RCC 7860 (cell line): ENCODE data around the gene BFSP2.
"Not testable (repeated sequence)": the region's sequence is repeated elsewhere in the genome, so short reads cannot be mapped to it uniquely, and the experiment has no call there.

ENCODE experiments used
- DNase-seq: peaks from one replicate; pipeline ENCODE4 v3.0.0-alpha.2; 2015; ENCODE audit warnings: low spot score
- FAIRE-seq: peaks from 2 replicates; lab custom pipeline; 2012; peaks lifted over from hg19 to GRCh38; lab: Jason Lieb, UNC

The BFSP2 gene

DNA sequence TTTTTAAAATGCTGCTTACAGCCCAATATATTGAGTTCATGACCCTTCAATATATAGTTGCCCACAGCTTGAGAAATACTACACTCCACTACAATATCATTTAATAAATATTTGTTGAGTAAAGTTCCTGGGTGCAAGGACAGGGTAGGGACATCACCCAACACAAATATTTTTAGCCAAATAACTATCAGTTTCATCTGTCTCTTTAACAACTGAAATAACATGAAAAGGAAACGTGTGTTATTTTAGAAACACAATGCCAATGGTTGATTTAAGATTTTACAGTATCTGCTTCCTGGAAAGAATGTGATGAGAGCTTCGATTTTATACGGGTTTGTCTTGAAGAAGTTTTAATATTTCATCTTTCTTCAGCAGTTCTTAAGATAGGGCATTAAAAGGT is 106.0 kb downstream of the BFSP2 start:
- FAIRE-seq (no peak), DNase-seq (no peak)

DNA sequence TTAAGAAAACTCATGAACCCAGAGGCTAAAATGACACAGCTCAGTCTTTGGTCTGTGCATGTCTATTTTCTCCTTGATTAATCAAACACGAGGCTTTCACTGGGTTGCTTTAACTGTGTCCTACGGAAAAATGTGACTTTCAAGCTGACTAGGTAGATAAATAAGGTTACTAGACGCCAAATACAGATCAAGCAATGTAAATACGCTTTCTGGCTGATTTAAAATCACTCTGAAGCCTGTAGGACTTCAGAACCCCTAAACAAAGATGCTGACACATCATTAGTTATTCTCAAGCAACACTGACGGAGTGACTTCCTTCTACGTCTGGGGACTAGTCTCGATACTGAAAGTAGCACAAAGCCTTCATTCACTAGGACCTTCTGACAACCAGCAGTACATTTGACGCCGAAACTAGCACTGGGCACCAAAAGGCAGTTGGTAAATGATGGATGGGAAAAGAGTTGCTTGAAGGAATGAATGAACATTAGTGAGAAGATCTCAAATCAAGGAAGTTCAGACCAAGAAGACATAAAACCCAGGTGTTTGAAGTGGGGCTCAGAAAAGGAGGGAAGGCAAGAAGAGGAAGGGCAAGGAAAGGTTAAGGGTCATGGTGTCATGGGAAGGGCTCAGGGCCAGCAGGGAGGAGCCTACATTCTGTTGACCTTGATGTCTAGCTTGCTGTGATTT is 106.5 kb downstream of the BFSP2 start:
- FAIRE-seq (no peak), DNase-seq (no peak)

DNA sequence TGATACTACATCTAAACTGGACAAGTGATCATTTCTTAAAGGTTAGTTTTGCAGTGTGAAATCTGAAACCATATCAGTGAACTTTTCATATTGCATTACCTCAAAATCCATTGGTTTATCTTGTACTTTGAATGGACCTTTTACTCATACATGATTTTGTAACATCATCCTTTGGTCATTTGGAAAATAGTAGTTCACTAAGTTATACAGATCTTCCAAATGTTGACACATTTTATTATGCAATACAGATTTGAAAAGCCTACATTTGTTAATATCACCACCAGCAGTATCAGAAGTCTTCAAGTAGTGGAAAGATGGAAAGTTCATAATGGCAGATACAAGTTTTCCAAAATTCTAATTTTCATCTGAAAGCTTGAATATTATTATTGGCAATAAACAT is 109.6 kb downstream of the BFSP2 start:
- FAIRE-seq (no peak), DNase-seq (no peak)

DNA sequence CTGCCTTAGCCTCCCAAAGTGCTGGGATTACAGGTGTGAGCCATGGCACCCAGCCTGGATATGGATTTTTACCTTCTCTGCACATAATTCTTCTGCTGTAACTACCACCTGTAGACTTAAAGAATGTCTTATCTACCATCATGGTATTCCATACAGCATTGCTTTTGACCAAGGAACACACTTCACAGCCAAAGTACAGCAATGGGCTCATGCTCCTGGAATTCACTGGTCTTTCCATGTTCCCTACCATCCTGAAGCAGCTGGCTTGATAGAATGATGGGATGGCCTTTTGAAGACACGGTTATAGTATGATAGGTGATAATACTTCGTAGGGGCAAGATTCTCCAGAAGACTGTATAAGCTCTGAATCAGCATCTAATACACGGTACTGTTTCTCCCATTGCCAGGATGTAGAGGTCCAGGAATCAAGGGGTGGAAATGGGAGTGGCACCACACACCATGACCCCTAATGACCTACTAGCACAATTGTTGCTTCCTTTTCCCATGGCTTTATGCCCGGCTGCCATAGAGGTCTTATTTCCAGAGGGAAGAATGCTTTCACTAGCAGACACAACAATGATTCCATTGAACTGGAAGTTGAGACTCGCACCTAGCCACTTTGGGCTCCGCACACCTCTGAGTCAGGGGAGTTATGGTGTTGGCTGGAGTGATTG is 112.7 kb downstream of the BFSP2 start:
- no peak for DNase-seq
- no peak for FAIRE-seq

GRCh38 chr3:133514418-133514817 is 114.6 kb downstream of the BFSP2 start:
- DNase-seq (no peak), FAIRE-seq (no peak)

GRCh38 chr3:133515127-133515526 is 115.3 kb downstream of the BFSP2 start:
- no peak for FAIRE-seq
- no peak for DNase-seq

- FAIRE-seq, result no peak
- no peak for DNase-seq
Measured at GRCh38 chr3:133520286-133520685, 120.4 kb downstream of the BFSP2 start.

DNA sequence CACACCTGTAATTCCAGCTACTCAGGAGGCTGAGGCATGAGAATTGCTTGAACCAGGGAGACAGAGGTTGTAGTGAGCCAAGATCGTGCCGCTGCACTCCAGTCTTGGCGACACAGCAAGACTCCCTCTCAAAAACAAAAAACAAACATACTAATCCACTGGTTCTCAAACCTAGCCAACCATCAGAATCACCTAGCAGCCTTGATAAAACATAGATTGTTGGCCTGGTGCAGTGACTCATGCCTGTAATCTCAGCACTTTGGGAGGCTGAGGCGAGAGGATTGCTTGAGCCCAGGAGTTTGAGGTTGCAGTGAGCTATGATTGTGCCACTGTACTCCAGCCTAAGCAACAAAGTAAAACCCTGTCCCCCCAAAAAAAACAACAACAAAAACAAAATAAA is 121.1 kb downstream of the BFSP2 start:
- not testable (repeated sequence) for FAIRE-seq
- DNase-seq, result peak; percentile 32

DNA sequence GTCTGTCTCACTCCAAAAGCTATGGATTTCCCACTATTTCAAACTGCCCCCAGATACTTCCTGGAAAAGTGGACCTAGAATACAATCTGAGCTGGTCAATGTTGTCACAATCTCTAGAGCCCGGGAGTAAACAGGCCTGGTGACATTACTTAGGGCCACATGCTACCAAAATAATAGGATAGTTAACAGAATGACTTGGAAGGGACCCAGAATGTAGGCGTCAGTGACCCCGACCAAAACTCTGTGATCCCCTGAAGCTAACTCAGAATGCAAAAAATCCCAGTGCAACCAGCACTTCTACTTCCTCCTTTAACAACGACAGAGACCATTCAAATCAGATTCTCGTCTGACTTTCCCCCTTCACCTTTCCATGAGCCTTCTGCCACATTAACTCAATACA is 122.1 kb downstream of the BFSP2 start:
- no peak for DNase-seq
- no peak for FAIRE-seq

GRCh38 chr3:133523758-133524157 is 123.9 kb downstream of the BFSP2 start:
- not testable (repeated sequence) for FAIRE-seq, DNase-seq
